ENCODE results near the gene SPP2.

GRCh38 chr2:234100686-234101085, 50.2 kb downstream of the SPP2 start:
- no peak for TF ChIP-seq PKNOX1 (IDR thresholded peaks at IDR 0.05)
- TF ChIP-seq SP1 (IDR thresholded peaks at IDR 0.05): no peak

All from HEK293T (cell line).